NCI-H2029 (cell line): ENCODE measurements around the gene SLIT3.

Experiments used
- DNase-seq: peaks from one replicate; lab custom pipeline; 2025; lab: John Stamatoyannopoulos, UW

SLIT3 gene

GRCh38 chr5:169104937-169105494, 195.9 kb downstream of the SLIT3 start:
- DNase-seq = no peak

GRCh38 chr5:169103586-169104181, 197.3 kb downstream of the SLIT3 start:
- DNase-seq = no peak

- no peak for DNase-seq
Observed at GRCh38 chr5:169101966-169102365, 199.0 kb downstream of the SLIT3 start.

- DNase-seq = no peak
Observed at GRCh38 chr5:169100735-169101075, 200.2 kb downstream of the SLIT3 start.

- DNase-seq = no peak
Observed at GRCh38 chr5:169099801-169100734, 200.9 kb downstream of the SLIT3 start.

GRCh38 chr5:169098331-169099121, 202.4 kb downstream of the SLIT3 start:
- DNase-seq = no peak

GRCh38 chr5:169097374-169098326, 203.3 kb downstream of the SLIT3 start:
- no peak for DNase-seq

GRCh38 chr5:169095976-169096375, 205.0 kb downstream of the SLIT3 start:
- no peak for DNase-seq

- no peak for DNase-seq
Observed at GRCh38 chr5:169095410-169095960, 205.5 kb downstream of the SLIT3 start.

- no peak for DNase-seq
Observed at GRCh38 chr5:169094586-169095409, 206.1 kb downstream of the SLIT3 start.

GRCh38 chr5:169091396-169091980, 209.5 kb downstream of the SLIT3 start:
- no peak for DNase-seq

GRCh38 chr5:169089343-169089742, 211.6 kb downstream of the SLIT3 start:
- DNase-seq = no peak

GRCh38 chr5:169088028-169088725, 212.8 kb downstream of the SLIT3 start:
- DNase-seq = no peak

GRCh38 chr5:169085636-169086035, 215.3 kb downstream of the SLIT3 start:
- no peak for DNase-seq

- no peak for DNase-seq
Observed at GRCh38 chr5:169085212-169085611, 215.7 kb downstream of the SLIT3 start.

GRCh38 chr5:169084775-169085174, 216.2 kb downstream of the SLIT3 start:
- no peak for DNase-seq

GRCh38 chr5:169083394-169084018, 217.4 kb downstream of the SLIT3 start:
- no peak for DNase-seq

- no peak for DNase-seq
Observed at GRCh38 chr5:169081000-169081724, 219.8 kb downstream of the SLIT3 start.
